IPS-NIHi7 (cell line): ENCODE data around the gene ALKBH4.
"Not testable (repeated sequence)": the region's sequence is repeated elsewhere in the genome, so short reads cannot be mapped to it uniquely, and the experiment has no call there.

Experiments
- DNase-seq: peaks from one replicate; pipeline ENCODE4 v3.0.0; 2012; ENCODE audit warnings: mixed read lengths; ENCODE audit errors: extremely low spot score

ALKBH4 gene

GRCh38 chr7:102464577-102465280, at the start of gene ALKBH4, which contains the start of gene LRWD1:
ALKBH4 (minus strand) TSS chr7:102464863; CDS start chr7:102464836, 27 bp downstream.
LRWD1 (plus strand) TSS chr7:102464984; CDS start chr7:102465081, 97 bp downstream.
- peak; percentile 100 for DNase-seq

- not testable (repeated sequence) for DNase-seq
These were observed 48.1 kb upstream of the ALKBH4 start for GRCh38 chr7:102512642-102513221.

- not testable (repeated sequence) for DNase-seq
These were observed 47.3 kb upstream of the ALKBH4 start for GRCh38 chr7:102511860-102512522.

GRCh38 chr7:102510575-102510974, 45.9 kb upstream of the ALKBH4 start:
- not testable (repeated sequence) for DNase-seq

GRCh38 chr7:102507410-102508088, 42.9 kb upstream of the ALKBH4 start:
- DNase-seq, result not testable (repeated sequence)

GRCh38 chr7:102505298-102506185, 40.9 kb upstream of the ALKBH4 start:
- not testable (repeated sequence) for DNase-seq

- DNase-seq, result not testable (repeated sequence)
These were observed 38.5 kb upstream of the ALKBH4 start for GRCh38 chr7:102503141-102503540.

GRCh38 chr7:102498321-102498720, 33.7 kb upstream of the ALKBH4 start:
- DNase-seq, result not testable (repeated sequence)

- not testable (repeated sequence) for DNase-seq
These were observed 32.6 kb upstream of the ALKBH4 start for GRCh38 chr7:102497308-102497707.

GRCh38 chr7:102496861-102497260, 32.2 kb upstream of the ALKBH4 start:
- not testable (repeated sequence) for DNase-seq

- DNase-seq, result not testable (repeated sequence)
These were observed 29.9 kb upstream of the ALKBH4 start for GRCh38 chr7:102494473-102495149.

GRCh38 chr7:102494026-102494425, 29.4 kb upstream of the ALKBH4 start:
- DNase-seq, result not testable (repeated sequence)

GRCh38 chr7:102493220-102493935, 28.7 kb upstream of the ALKBH4 start:
- not testable (repeated sequence) for DNase-seq

- not testable (repeated sequence) for DNase-seq
These were observed 25.9 kb upstream of the ALKBH4 start for GRCh38 chr7:102490529-102491075.

- DNase-seq, result not testable (repeated sequence)
These were observed 19.7 kb upstream of the ALKBH4 start for GRCh38 chr7:102484317-102484716.

GRCh38 chr7:102481962-102482361, 17.3 kb upstream of the ALKBH4 start:
- not testable (repeated sequence) for DNase-seq

- DNase-seq, result not testable (repeated sequence)
These were observed 15.4 kb upstream of the ALKBH4 start for GRCh38 chr7:102479982-102480637.

- not testable (repeated sequence) for DNase-seq
These were observed 14.5 kb upstream of the ALKBH4 start for GRCh38 chr7:102479209-102479584.
